ENCODE results near the gene RAB7A.
"Not testable (repeated sequence)": the region's sequence is repeated elsewhere in the genome, so short reads cannot be mapped to it uniquely, and the experiment has no call there.

- not testable (repeated sequence) for TF ChIP-seq NFRKB (IDR thresholded peaks at IDR 0.05); FOXK2 (IDR thresholded peaks at IDR 0.05); L3MBTL2 (conservative IDR thresholded peaks at IDR 0.05); TARDBP (IDR thresholded peaks at IDR 0.05); HDGF (IDR thresholded peaks at IDR 0.05; ENCODE audit: borderline replicate concordance); FOXM1 (IDR thresholded peaks at IDR 0.05; ENCODE audit: borderline replicate concordance); PKNOX1 (IDR thresholded peaks at IDR 0.05); SP1 (IDR thresholded peaks at IDR 0.05); FOXA1 (IDR thresholded peaks at IDR 0.05); ARNT (IDR thresholded peaks at IDR 0.05); ELF4 (IDR thresholded peaks at IDR 0.05); ZNF384 (IDR thresholded peaks at IDR 0.05); SUZ12 (IDR thresholded peaks at IDR 0.05); BHLHE40 (IDR thresholded peaks at IDR 0.05; ENCODE audit: borderline replicate concordance)
These were observed 104.1 kb downstream of the RAB7A start for GRCh38 chr3:128829925-128830625.

Measured in HEK293T (cell line).